K562 treated with DMSO at 1 percent for 4 hours (cell line): Measurements from ENCODE around the gene ADGRF1. TPM values are rescaled to one million over a fixed set of nuclear protein-coding genes. Genes with fewer than 3 reads are reported as not detected.

Experiments used
- total RNA-seq: library from RNA; unstranded; fragments of 300-600 nt; gene quantifications from 2 replicates; pipeline ENCODE4 v1.2.3, GENCODE V29; 2022; ENCODE audit not compliant: insufficient read depth

Gene ADGRF1
- not detected in 2 replicates for total RNA-seq

GRCh38 chr6:47042275-47042791 lies at the start of gene ADGRF1:
Gene ADGRF1 (minus strand): TSS chr6:47042332. CDS start chr6:47029061, 13,271 bp downstream.

Other genes with a start within 250 kb of the ADGRF1 start
- gene MEP1A, start 248.9 kb downstream of the ADGRF1 start, total RNA-seq: not detected in 2 replicates
- not detected in 2 replicates for gene ADGRF5, start 120.4 kb downstream of the ADGRF1 start, total RNA-seq